A172 (cell line): ENCODE results near the gene VTA1. TPM values are rescaled to one million over a fixed set of nuclear protein-coding genes. Genes with fewer than 3 reads are reported as not detected.
A peak's percentile ranks its signal among the peaks of the same experiment; 100 is the strongest.
"Not testable (repeated sequence)": the region's sequence is repeated elsewhere in the genome, so short reads cannot be mapped to it uniquely, and the experiment has no call there.

Experiments
- DNase-seq: peaks from one replicate; pipeline ENCODE4 v3.0.0-alpha.2; 2015; ENCODE audit warnings: low spot score
- total RNA-seq: library from RNA; depleted of rRNA; stranded (reverse); fragments of >200 nt; shearing (Covaris generic); gene quantifications from 2 replicates; pipeline ENCODE4 v1.2.3, GENCODE V29; 2014

The VTA1 gene
- total RNA-seq, 1 experiment from 2014 or later: 116 TPM

DNA sequence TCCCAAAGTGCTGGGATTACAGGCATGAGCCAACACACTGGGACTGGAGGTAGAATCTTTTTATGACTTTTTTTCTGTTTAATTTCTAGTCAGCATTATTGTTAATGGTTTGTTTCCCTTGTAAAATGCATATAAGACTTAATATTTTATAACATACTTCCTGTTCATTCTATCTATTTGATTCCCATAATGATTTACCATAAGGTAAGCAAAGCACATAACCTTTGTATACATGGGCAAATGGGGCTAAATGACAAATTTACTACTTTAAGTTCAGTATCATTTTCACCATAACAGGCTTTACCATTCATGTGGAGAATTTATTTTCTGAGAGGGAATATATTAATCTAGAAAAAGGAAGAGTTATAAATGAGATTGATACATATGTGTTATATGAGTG is 24.3 kb downstream of the VTA1 start:
- DNase-seq: no peak

DNA sequence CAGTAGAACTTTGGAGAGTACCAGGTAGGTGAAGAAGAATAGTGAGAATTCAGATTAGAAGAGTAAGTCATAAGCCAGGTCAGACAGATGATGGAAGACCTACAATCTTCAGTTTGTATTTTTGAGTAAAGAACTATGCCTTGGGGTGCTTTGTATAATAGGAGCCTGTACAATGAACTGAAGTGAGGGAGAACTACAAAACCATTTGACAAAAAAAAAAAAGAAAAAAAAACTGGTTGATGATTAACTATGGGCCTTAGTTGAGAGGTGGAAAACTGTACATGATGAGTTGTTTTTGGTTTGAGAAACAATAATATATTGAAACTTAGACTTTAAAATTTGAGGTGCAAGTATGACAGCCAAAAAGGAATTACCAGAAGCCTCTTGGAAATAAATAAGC is 25.7 kb downstream of the VTA1 start:
- DNase-seq: no peak

DNA sequence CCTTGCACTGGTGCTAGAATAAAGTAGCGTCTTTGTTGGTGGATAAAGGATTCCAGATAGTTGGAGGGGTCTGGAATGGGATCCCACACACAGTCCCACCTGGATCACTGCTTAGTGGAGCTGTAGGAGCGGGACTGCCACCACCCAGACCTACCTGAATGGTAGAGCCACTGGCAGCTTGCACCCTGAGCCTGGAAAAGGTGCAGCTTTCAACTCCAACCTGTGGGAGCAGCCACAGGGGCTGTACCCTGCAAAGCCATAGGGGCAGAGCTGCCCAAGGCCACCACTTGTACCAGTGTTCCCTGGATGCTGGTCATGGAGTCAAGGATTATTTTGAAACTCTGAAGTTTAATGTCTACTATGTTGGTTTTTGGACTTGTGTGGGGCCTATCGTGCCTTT is 26.9 kb downstream of the VTA1 start:
- DNase-seq: no peak

DNA sequence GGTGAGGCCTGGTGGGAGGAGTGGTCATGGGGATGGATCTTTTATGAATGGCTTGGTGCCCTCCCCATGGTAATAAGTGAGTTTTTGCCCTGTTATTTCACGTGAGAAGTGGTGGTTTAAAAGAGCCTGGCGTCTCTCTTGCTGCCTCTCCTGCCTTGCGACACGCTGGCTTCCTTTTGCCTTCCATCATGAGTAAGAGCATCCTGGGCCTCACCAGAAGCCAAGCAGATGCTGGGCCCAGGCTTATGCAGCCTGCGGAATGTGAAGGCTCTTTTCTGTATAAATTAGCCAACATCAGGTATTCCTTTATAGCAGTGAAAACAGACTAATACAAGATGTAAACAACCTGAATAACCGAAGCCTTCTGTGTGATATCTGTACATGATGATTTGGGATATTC is 27.6 kb downstream of the VTA1 start:
- DNase-seq: no peak

DNA sequence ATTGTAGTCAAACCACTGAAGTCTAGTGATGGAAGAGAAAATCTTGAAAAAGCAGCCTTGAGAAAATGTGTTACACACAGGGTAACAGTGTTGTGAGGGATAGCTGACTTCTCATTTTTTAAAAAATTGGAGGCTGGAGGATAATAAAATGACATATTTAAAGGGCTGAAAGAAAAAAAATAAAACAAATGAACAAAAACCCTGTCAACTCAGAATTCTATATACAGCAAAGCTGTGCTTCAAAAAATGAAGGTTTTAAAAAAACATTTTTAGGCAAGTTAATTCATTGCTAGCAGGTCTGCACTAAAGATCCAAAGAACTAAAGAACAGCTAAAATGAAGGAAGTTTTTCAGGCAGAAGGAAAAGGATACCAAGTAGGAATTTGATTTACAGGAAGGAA is 31.1 kb downstream of the VTA1 start:
- DNase-seq: no peak

DNA sequence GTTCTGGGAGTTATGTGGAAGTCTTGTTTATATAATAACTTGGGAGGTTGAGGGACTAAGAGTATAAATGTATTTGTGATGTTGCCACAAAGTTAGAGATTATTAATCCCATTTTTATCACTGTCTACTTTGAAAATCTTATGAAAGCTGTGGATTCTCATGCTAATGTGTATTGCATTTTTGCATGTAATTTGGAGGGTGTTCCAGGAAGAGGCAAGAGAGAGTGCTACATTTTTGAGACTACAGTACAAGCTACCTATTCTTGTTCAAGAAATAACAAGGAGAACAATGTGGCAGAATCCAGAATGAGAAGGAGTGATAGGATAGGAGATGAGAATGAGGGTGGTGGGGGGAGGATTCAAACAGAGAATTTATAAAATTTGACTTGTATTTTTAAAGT is 34.9 kb downstream of the VTA1 start:
- DNase-seq: no peak

DNA sequence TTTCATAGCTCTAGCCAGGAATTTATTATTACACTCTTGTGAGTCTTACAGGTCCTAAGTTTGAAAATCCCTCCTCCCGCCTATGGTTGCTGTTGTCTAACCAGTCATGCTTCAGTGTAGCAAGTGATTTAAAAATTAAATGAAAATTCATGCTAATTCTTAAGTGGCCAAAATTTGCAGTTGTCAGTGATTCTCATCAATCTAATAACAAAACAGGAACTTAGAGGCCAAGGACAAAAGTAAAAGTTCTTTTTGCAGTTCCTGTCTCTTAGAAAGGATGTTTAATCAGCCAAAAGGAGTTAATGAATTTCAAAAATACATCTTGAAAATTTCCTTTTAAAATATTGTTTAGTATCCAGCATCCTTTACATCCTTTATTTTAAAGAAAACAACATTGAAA is 36.3 kb downstream of the VTA1 start:
- DNase-seq: no peak

DNA sequence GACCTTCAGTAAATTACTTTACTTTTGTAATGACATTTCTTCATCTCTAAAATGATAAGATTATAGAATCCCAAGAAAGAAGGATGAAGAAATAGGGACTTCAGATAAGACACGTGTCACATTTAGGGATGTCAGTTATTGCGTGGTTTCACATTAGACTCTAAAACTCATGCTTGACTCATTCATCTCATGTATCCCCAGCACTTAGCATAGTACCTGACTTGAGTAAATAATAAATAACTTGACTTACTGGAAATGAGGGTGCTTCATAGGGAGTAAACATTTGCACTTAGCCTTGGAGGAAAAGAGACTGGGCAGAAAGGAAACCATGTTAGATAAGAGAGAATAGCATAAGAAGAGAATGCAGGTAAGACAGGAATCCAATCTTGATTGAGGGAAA is 37.2 kb downstream of the VTA1 start:
- no peak for DNase-seq

DNA sequence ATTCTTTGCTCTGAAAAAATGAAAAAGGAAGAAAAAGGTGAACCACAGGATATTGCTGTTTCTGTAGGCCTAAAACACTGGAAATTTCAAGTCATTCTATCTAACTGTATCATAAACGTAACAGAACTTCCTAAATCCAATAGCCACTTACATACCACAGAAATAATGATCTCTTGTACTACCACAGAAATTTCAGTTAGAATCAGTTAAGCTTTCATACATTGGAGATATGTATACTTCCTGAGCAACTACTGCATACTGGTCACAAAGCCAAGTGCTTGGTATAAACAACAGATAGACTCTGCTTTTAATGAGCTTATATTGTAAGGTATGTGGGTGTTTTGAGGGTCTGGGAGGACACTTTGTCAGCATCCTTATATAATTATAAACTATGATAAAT is 38.6 kb downstream of the VTA1 start:
- DNase-seq: no peak

DNA sequence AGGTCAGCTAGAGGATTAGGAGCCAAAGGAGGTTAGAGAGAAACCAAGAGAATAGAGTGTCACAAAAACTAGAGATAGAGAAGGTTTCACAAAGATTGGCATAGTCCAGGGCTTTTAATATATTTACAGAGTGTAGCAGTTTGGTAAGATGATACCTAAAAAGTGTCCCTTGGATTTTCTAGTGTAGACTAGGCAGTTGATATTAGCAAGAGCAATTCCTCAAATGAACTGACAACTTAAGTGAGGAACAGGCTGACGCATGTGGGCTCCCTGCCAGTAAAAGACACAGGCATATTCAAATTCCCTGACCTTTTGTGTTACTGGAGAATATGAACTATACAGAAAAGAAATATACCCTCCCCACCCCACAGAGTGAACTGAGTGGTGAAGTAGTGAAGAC is 40.1 kb downstream of the VTA1 start:
- DNase-seq: peak; percentile 57

DNA sequence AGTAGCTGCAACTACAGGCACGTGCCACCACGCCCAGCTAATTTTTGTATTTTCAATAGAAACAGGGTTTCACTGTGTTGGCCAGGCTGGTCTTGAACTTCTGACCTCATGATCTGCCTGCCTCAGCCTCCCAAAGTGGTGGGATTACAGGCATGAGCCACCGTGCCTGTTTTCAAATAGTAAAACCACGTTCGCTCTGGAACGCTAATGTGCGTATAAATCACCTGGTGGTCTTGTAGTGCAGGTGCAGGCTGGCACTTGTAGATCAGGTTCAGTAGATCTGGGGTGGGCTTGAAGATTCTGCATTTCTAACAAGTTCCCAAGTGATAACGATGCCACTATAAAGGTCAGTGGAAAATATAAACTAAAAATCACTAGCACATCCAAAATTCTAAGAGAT is 41.3 kb downstream of the VTA1 start:
- not testable (repeated sequence) for DNase-seq

DNA sequence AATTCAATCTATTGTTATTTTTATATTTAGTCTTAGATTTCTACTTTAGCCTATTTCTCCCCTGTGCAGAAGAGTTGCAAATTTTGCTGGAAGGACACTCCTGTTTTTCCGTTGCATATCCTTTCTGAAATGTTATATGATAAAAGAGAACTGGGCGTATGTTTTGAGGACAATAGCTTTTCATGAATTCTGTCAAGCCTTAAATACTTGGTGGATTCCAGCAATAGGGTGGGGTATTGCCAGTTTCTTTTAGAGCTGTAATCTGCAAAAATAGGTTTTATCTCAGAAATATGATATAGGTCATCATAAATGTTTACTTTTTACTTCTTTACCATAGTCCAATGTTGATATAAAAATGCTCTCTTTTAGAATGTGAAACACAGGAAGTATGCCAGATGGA is 42.0 kb downstream of the VTA1 start:
- no peak for DNase-seq

DNA sequence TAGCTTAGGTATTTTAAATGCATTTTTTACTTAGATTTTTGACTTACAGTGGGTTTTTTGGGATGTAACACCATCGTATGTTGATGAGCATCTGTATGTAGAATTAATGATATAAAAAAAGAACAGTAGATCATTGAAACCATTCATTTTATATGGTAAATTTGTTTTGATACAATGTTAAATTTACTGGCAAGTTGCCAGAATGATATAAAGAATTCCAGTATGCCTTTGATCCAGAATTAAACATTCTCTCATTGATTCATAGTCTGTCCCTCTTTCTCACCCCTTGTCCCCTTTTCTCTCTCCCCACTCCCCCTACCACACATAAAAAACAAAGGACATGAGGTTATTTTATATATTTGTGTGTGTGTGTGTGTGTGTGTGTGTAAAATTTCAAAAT is 45.3 kb downstream of the VTA1 start:
- no peak for DNase-seq

DNA sequence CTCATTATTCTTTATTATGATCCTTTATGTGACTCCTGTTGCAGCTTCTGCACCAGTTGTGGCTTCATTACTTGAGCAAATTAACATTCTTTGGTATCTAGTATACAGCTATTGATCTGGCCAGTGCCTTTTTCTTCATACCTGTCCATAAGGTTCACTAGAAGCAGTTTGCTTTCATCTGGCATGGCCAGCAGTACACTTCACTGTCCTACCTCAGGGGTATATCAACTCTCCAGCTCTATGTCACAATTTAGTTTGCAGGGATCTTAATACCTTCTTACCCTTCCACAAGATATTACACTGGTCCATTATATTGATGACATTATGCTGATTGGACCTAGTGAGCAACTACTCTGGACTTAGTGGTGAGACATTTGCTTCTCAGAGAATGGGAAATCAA is 46.6 kb downstream of the VTA1 start:
- DNase-seq: no peak

DNA sequence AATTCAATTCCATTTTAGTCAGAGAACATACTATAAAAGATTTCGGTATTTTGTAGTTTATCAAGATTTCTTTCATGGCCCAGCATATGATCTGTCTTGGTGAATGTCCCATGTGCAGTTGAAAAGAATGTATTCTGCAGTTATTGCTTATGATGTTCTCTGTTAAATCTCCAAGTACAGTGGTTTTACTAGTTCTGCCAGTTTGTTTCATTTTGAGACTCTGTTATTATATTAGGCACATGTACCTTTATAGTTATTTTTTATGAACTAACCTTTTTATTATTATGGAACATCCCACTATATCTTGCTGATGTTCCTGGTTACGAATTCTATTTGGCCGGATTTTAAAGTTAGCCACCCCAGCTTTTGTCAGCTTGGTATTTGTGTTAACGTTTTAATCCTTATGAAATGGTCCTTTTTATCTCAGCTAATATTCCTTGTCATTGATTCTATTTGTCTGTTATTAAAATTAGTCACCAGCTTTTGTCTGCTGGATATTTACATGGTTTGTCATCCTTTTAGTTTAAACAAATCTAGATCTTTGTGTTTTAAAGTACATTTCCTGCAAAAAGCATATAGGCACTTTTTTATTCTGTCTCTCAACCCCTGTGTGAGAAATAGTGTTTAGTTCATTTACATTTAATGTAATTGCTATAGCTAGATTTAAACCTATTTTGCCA is 48.9 kb downstream of the VTA1 start:
- no peak for DNase-seq

DNA sequence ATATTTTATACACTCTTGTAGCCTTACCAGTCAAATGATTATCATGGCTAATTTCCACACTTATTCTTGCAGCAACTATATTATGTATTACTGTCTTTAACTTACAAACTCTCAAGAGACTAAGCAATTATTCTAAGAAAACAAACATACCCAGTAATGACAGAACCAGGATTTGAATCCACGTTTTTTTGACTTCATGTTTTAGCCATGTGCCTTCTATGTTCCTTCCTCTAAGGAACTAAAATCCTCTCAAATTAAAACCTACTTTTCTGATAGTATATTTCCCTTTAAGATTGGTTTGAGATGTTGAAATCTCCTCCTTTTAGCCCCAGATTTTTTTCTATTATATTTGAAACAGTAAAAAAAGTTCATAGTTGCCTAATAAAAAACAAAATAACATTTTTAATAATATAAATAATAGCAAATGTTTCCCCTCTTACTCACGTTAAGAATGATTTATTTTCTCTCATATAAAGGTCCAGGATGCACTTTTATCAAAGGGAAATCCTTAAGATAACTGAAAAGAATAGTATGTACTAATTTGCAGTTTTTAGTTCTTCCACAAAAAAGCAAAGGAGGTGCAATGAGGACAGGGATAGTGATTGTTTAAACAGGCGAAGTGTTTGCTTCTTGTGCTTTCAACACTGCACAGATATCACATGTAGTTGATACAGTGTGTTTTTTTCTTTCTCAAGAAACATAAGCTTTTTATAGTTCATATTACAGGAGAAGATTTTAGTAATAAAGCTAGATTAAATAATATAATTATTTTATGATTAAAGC is 54.0 kb downstream of the VTA1 start:
- DNase-seq: no peak

DNA sequence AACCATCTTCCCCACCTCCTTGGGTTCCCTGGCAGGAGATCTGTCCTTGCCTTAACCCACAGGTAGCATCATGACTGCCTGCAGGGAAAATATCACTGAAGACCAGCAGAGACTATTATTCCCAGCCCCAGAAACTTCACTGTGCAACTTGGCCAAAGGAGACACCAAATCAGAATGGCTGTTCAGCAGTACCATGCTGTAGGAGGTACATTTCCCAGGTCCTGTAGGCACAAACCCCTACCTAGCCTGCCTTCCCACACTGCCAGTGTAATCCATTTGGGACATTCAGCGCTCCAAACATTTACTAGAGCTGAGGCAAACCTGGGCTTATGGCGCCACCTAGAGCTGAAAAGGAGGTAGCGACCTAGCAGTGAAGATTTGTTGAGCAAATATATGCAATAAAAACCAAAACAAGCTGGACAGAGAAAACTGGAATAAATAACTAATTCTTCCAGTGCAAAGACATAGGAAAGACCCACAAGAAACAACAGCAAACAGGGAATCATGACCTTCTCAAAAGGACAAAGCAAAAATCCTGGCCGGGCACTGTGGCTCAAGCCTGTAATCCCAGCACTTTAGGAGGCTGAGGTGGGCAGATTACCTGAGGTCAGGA is 60.3 kb downstream of the VTA1 start:
- peak; percentile 30 for DNase-seq

DNA sequence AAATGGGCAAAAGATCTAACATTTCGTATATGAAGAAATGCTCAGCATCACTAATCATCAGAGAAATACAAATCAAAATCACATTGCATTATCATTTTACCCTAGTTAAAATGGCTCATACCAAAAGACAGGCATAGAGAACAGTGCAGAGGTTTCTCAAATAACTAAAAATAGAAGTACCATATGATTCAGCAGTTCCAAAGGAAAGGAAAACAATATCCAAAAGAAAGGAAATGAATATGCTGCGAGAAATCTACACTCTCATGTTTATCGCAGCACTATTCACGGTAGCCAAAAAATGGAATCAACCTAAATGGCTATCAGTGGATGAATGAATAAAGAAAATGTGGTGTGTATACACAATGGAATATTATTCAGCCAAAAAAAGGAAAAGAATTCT is 63.5 kb downstream of the VTA1 start:
- DNase-seq: no peak

DNA sequence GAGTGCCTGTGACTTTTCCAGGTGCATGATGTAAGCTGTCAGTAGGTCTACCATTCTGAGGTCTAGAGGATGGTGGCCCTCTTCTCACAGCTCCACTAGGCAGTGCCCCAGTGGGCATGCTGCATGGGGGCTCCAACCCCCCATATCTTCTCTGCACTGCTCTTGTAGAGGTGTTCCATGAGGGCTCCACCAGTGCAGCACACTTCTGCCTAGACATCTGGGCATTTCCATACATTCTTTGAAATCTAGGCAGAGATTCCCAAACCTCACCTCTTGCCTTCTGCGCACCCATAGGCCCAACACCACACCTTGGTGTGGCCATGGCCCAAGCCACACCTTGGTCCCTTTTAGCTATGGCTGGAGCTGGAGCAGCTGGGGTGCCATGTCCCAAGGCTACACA is 66.3 kb downstream of the VTA1 start:
- DNase-seq: no peak

DNA sequence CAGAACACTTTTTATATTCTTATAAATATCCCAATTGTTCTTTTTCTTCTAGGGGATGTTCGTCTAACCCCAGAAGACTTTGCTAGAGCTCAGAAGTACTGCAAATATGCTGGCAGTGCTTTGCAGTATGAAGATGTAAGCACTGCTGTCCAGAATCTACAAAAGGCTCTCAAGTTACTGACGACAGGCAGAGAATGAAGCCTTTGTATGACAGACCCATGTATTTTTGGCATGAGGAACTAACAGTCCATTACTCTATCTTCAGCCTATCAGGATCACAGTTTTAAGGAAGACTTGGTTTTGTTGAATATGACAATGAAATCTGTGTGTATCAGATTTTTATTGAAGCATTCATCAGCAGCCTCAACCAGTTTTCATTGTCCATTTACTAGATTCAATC is 71.4 kb downstream of the VTA1 start:
- no peak for DNase-seq

DNA sequence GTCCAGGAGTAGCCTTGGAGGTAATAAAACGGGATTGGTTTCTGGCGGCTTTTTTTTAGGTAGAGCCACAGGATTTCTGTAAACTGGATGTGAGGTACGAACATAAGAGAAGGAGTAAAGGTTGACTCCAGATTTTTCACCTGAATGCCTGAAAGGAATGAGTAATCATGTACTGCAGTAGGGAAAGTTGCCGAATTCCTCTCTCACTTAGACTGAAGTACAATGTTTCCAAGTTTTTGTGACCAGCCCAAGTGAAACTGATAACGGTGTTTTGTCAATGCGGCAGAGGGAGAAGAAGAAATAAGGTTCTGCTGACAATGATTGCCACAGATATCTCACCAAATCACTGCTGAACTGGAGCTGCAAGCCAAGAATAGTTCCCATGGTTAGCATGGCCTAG is 75.0 kb downstream of the VTA1 start:
- no peak for DNase-seq

DNA sequence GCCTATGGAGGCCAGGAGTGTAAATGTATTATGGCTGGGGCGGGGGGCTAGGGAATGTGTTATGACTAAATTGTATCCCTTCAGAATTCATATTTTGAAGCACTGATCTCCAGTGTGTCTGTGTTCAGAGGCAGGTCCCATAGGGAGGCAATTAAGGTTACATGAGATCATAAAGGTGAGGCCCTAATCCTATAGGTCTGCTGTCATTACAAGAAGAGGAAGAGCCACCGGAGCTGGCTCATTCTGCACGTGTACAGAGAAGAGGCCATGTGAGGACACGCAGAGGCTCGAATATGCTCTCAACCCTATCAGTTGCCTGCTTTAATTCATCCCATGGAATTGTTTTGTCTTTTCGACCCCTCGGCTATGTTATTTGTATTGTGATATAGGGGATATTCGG is 76.9 kb downstream of the VTA1 start:
- DNase-seq: no peak

DNA sequence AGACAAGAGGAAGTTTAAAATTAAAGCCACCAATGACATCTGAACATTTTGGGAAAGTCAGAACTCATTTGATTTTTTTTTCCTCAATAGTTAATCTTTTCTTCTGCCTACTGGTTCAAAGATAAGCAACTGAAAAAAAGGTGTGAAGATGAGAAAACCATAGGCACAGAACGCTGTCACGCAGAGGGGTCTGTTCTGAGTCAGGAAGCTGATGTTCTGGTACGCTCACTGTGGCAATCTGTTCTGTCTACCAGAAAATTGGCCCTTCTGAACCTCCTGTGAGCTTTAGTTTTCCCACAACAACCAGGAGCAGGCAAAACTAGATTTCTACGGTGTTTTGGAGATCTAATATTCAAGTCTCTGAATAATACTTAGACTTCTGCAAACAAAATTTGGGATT is 78.1 kb downstream of the VTA1 start:
- no peak for DNase-seq
